HCT116 (cell line): ENCODE measurements around the gene PIK3C2A. TPM values are rescaled to one million over a fixed set of nuclear protein-coding genes. Genes with fewer than 3 reads are reported as not detected.

Experiments
- ATAC-seq: fragments of 200-7000 bp; cut with Tn5 transposase; 2 replicates; pipeline ENCODE4 v1.9.1; 2020; ENCODE audit warnings: mild to moderate bottlenecking, moderate library complexity
- BruUV-seq: library from RNA; stranded (reverse); fragments of 400-500 nt; replicated peaks from 2 replicates; lab custom pipeline; 2021; lab: Mats Ljungman, UMichigan
- CTCF ChIA-PET: fragments of 300-600 bp; sonication (Branson Sonifier 250); formaldehyde crosslinking; loops from one replicate; lab custom pipeline; 2021; ENCODE audit warnings: antibody characterized with exemption; lab: Charles Lee
- POLR2A ChIA-PET: fragments of 300-600, 350-600 bp; sonication (Branson Sonifier 250); formaldehyde crosslinking; loops from one replicate; lab custom pipeline; 2021; ENCODE audit warnings: antibody characterized with exemption; lab: Charles Lee
- RAD21 ChIA-PET, 2 experiments: fragments of 300-600 bp; sonication (Branson Sonifier 250); formaldehyde crosslinking; loops; one replicate each; lab custom pipeline; 2023; ENCODE audit warnings: low total read pairs in 2 of 2; ENCODE audit not compliant: uncharacterized antibody in 2 of 2, unreplicated experiment in 2 of 2, low non-redundant PET in 1 of 2; lab: Charles Lee
- DNase-seq: peaks from one replicate; pipeline ENCODE4 v3.0.0-alpha.2; 2010; ENCODE audit warnings: low read depth, low spot score
- H2AFZ ChIP-seq: fragments of 200-600 bp; shearing (Covaris generic), sonication (generic); 2 replicates; pipeline ENCODE4 v1.6.1; 2017; ENCODE audit warnings: low read depth, mixed run types, mixed read lengths, antibody characterized with exemption, low read length; ENCODE audit not compliant: poor library complexity, severe bottlenecking
- H3K27ac ChIP-seq: 2 replicates; pipeline ENCODE4 v1.5.1; 2012; ENCODE audit warnings: low read depth, low read length
- H3K27me3 ChIP-seq: fragments of 200-600 bp; sonication (generic); 2 replicates; pipeline ENCODE4 v1.6.1; 2016; ENCODE audit warnings: mixed run types, low read length, mixed read lengths; ENCODE audit not compliant: insufficient read depth
- H3K36me3 ChIP-seq, 2 experiments: fragments of 200-500 bp in 1 of 2; fragments of 200-600 bp in 1 of 2; sonication (Bioruptor generic) in 1 of 2; sonication (generic) in 1 of 2; 2 replicates each; pipeline versions ENCODE4 v1.5.1 to v1.6.1; 2014 to 2016; ENCODE audit warnings: low read length in 2 of 2, inconsistent platforms in 1 of 2, mixed read lengths in 1 of 2, mixed run types in 1 of 2; ENCODE audit not compliant: insufficient read depth in 2 of 2, control insufficient read depth in 1 of 2
- H3K4me1 ChIP-seq, 2 experiments: fragments of 200-600 bp in 1 of 2; sonication (generic) in 1 of 2; 2 replicates each; pipeline versions ENCODE4 v1.5.1 to v1.6.1; 2012 to 2017; ENCODE audit warnings: low read length in 2 of 2, inconsistent platforms in 1 of 2, mild to moderate bottlenecking in 1 of 2, mixed read lengths in 1 of 2, mixed run types in 1 of 2, moderate library complexity in 1 of 2; ENCODE audit not compliant: insufficient read depth in 2 of 2, control insufficient read depth in 1 of 2
- H3K4me2 ChIP-seq: fragments of 200-600 bp; sonication (generic); 2 replicates; pipeline ENCODE4 v1.6.1; 2017; ENCODE audit warnings: mixed run types, low read length, mixed read lengths
- H3K4me3 ChIP-seq, 2 experiments: fragments of 200-600 bp in 1 of 2; sonication (generic) in 1 of 2; replicated peaks in 1 of 2; 2 replicates each; pipeline ENCODE4 v1.5.1; 2011 to 2016; ENCODE audit warnings: low read length in 2 of 2, control low read depth in 1 of 2, low read depth in 1 of 2, mild to moderate bottlenecking in 1 of 2, mixed read lengths in 1 of 2, mixed run types in 1 of 2
- H3K79me2 ChIP-seq: fragments of 200-600 bp; sonication (generic); 2 replicates; pipeline ENCODE4 v1.6.1; 2017; ENCODE audit warnings: mild to moderate bottlenecking, mixed run types, low read length, moderate library complexity, mixed read lengths; ENCODE audit not compliant: insufficient read depth
- H3K9ac ChIP-seq: fragments of 200-600 bp; sonication (generic); 2 replicates; pipeline ENCODE4 v1.6.1; 2016; ENCODE audit warnings: low read length, mixed read lengths
- H3K9me2 ChIP-seq: fragments of 200-600 bp; sonication (generic), shearing (Covaris generic); 2 replicates; pipeline ENCODE4 v1.6.1; 2017; ENCODE audit warnings: mixed run types, mild to moderate bottlenecking, moderate library complexity; ENCODE audit not compliant: insufficient read depth
- H3K9me3 ChIP-seq, 2 experiments: fragments of 200-500 bp in 1 of 2; fragments of 200-600 bp in 1 of 2; sonication (Bioruptor generic) in 1 of 2; sonication (generic) in 1 of 2; 2 replicates each; pipeline ENCODE4 v1.6.1; 2014 to 2017; ENCODE audit warnings: low read length in 2 of 2, mixed read lengths in 2 of 2, inconsistent platforms in 1 of 2, low read depth in 1 of 2, mild to moderate bottlenecking in 1 of 2, mixed run types in 1 of 2, moderate library complexity in 1 of 2; ENCODE audit not compliant: control insufficient read depth in 1 of 2, insufficient read depth in 1 of 2
- H4K20me1 ChIP-seq: fragments of 200-600 bp; sonication (generic), shearing (Covaris generic); 2 replicates; pipeline ENCODE4 v1.6.1; 2017; ENCODE audit warnings: mixed run types, mild to moderate bottlenecking, moderate library complexity; ENCODE audit not compliant: insufficient read depth
- CBX3 ChIP-seq: IDR thresholded peaks from 2 replicates; pipeline ENCODE4 v1.6.1; 2012; ENCODE audit warnings: low read depth
- EGR1 ChIP-seq: IDR thresholded peaks from 2 replicates; pipeline ENCODE4 v1.6.1; 2012; ENCODE audit warnings: low read depth
- ELF1 ChIP-seq: IDR thresholded peaks from 2 replicates; pipeline ENCODE4 v1.6.1; 2012; ENCODE audit warnings: low read depth, borderline replicate concordance
- EZH2 ChIP-seq: fragments of 200-600 bp; sonication (generic); IDR thresholded peaks from 2 replicates; pipeline ENCODE4 v1.6.1; 2017; ENCODE audit warnings: antibody characterized with exemption, mixed run types
- EZH2phosphoT487 ChIP-seq: fragments of 200-600 bp; IDR thresholded peaks from 2 replicates; pipeline ENCODE4 v1.6.1; 2018; ENCODE audit warnings: antibody characterized with exemption, borderline replicate concordance
- JUND ChIP-seq: IDR thresholded peaks from 2 replicates; pipeline ENCODE4 v1.6.1; 2012
- MAX ChIP-seq: IDR thresholded peaks from 2 replicates; pipeline ENCODE4 v1.6.1; 2012
- POLR2A ChIP-seq: IDR thresholded peaks from 2 replicates; pipeline ENCODE4 v1.7.0; 2011; ENCODE audit warnings: borderline replicate concordance; ENCODE audit not compliant: insufficient read depth, insufficient read length; ENCODE audit errors: extremely low read depth
- POLR2AphosphoS5 ChIP-seq: IDR thresholded peaks from 2 replicates; pipeline ENCODE4 v1.6.1; 2011; ENCODE audit warnings: mild to moderate bottlenecking, low read depth, low read length, moderate library complexity
- RAD21 ChIP-seq: IDR thresholded peaks from 2 replicates; pipeline ENCODE4 v1.6.1; 2012; ENCODE audit warnings: low read depth, mild to moderate bottlenecking
- SIN3A ChIP-seq: IDR thresholded peaks from 2 replicates; pipeline ENCODE4 v1.6.1; 2012; ENCODE audit warnings: low read depth
- SP1 ChIP-seq: IDR thresholded peaks from 2 replicates; pipeline ENCODE4 v1.6.1; 2012; ENCODE audit warnings: low read depth
- ZFX ChIP-seq: fragments of 450-650 bp; IDR thresholded peaks from 2 replicates; pipeline ENCODE4 v1.6.1; 2017
- ZNF274 ChIP-seq: fragments of 200-500 bp; sonication (Bioruptor generic); IDR thresholded peaks from 2 replicates; pipeline ENCODE4 v1.6.1; 2014; ENCODE audit warnings: mild to moderate bottlenecking, low read depth, low read length, inconsistent platforms
- intact Hi-C: fragments of 100-400 bp; cut with micrococcal nuclease; formaldehyde crosslinking; loops from 2 replicates; pipeline ENCODE4 v1.10.0; 2022
- total RNA-seq: library from RNA; stranded (reverse); gene quantifications from one replicate; pipeline ENCODE4 v1.2.1, GENCODE V29; 2021; ENCODE audit not compliant: unreplicated experiment
- TF ChIP-seq, protein P1 (sequence below): IDR thresholded peaks from 2 replicates; pipeline ENCODE4 v1.6.1; 2011; ENCODE audit warnings: mild to moderate bottlenecking, low read length, moderate library complexity; ENCODE audit not compliant: insufficient replicate concordance; ENCODE audit errors: extremely low read depth
- TF ChIP-seq, protein P2 (sequence below), 3 experiments: fragments of 200-600 bp in 1 of 3; sonication (generic) in 1 of 3; IDR thresholded peaks in 2 of 3; conservative IDR thresholded peaks in 1 of 3; 2 replicates each; pipeline ENCODE4 v1.5.1; 2012 to 2017; ENCODE audit warnings: low read depth in 2 of 3, low read length in 2 of 3, antibody characterized with exemption in 1 of 3, borderline replicate concordance in 1 of 3, control low read depth in 1 of 3, mild to moderate bottlenecking in 1 of 3, mixed read lengths in 1 of 3, mixed run types in 1 of 3, moderate library complexity in 1 of 3; ENCODE audit not compliant: insufficient read depth in 1 of 3

The PIK3C2A gene
- total RNA-seq, 1 experiment from 2014 or later: 51.6 TPM

DNA sequence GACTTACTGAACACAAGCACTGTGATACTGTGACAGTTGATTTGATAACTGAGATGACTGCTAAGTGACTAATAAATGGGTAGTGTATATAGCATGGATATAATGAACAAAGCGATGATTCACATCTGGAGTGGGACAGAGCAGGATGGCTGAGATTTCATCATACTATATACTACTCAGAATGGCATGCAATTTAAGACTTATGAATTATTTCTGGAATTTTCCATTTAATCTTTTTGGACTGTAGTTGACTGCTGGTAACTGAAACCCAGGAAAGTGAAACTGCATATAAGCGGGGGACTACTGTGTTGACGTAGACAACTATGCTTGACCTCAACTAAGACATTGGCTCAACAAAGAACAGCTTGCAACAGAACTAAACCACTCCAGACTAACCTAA, 48.7 kb upstream of the PIK3C2A start (continued):
- no peak for TF ChIP-seq POLR2AphosphoS5

- intact Hi-C loops: no loop called here
- Histone ChIP-seq H4K20me1 (no peaks in the 10 kb centered on the region), H3K36me3 (no peaks in the 10 kb centered on the region), H3K9ac (no peak overlapping the region), H3K9me2 (no peaks in the 10 kb centered on the region), H3K79me2 (no peaks in the 10 kb centered on the region), H3K4me3 (no peak overlapping the region), H3K27me3 (no peaks in the 10 kb centered on the region), H3K4me2 (no peak overlapping the region), H2AFZ (no peak overlapping the region), H3K4me1 (no peaks in the 10 kb centered on the region), H3K9me3 (no peaks in the 10 kb centered on the region), H3K27ac (no peak overlapping the region)
- ATAC-seq: no peak
- DNase-seq: no peak
- BruUV-seq: no TSS peak
- TF ChIP-seq RAD21 (no peak), ELF1 (no peak), CBX3 (no peak), JUND (no peak), SIN3A (no peak), SP1 (no peak), EZH2 (no peak), POLR2A (no peak), EZH2phosphoT487 (no peak), ZFX (no peak), ZNF274 (no peak), EGR1 (no peak), MAX (no peak), POLR2AphosphoS5 (no peak)
- TF ChIP-seq, protein P1, sequence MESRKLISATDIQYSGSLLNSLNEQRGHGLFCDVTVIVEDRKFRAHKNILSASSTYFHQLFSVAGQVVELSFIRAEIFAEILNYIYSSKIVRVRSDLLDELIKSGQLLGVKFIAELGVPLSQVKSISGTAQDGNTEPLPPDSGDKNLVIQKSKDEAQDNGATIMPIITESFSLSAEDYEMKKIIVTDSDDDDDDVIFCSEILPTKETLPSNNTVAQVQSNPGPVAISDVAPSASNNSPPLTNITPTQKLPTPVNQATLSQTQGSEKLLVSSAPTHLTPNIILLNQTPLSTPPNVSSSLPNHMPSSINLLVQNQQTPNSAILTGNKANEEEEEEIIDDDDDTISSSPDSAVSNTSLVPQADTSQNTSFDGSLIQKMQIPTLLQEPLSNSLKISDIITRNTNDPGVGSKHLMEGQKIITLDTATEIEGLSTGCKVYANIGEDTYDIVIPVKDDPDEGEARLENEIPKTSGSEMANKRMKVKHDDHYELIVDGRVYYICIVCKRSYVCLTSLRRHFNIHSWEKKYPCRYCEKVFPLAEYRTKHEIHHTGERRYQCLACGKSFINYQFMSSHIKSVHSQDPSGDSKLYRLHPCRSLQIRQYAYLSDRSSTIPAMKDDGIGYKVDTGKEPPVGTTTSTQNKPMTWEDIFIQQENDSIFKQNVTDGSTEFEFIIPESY: no peak
- TF ChIP-seq, protein P2, sequence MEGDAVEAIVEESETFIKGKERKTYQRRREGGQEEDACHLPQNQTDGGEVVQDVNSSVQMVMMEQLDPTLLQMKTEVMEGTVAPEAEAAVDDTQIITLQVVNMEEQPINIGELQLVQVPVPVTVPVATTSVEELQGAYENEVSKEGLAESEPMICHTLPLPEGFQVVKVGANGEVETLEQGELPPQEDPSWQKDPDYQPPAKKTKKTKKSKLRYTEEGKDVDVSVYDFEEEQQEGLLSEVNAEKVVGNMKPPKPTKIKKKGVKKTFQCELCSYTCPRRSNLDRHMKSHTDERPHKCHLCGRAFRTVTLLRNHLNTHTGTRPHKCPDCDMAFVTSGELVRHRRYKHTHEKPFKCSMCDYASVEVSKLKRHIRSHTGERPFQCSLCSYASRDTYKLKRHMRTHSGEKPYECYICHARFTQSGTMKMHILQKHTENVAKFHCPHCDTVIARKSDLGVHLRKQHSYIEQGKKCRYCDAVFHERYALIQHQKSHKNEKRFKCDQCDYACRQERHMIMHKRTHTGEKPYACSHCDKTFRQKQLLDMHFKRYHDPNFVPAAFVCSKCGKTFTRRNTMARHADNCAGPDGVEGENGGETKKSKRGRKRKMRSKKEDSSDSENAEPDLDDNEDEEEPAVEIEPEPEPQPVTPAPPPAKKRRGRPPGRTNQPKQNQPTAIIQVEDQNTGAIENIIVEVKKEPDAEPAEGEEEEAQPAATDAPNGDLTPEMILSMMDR (IDR thresholded peaks at IDR 0.05 in 2 of 3, conservative IDR thresholded peaks at IDR 0.05 in 1 of 3; ENCODE audit: borderline replicate concordance in 1 of 3, insufficient read depth in 1 of 3, low read depth in 2 of 3, low read length in 2 of 3): no peak
- ChIA-PET RAD21 (no interaction called here), POLR2A (no interaction called here), CTCF (no interaction called here)
Observed at GRCh38 chr11:17252704-17253103, 44.9 kb upstream of the PIK3C2A start.
